SU-DHL-6 (cell line): Measurements from ENCODE around the gene NCAPD3.

Experiments used
- H2AFZ ChIP-seq: fragments of 200-600 bp; sonication (generic); 2 replicates; pipeline ENCODE4 v1.6.1; 2014; ENCODE audit warnings: low read depth, mild to moderate bottlenecking, moderate library complexity, mixed read lengths, antibody characterized with exemption, low read length; ENCODE audit not compliant: severe bottlenecking
- H3F3A ChIP-seq: fragments of 200-600 bp; shearing (Covaris generic); 2 replicates; pipeline ENCODE4 v1.6.0; 2016; ENCODE audit warnings: antibody characterized with exemption, mild to moderate bottlenecking; ENCODE audit not compliant: insufficient read depth
- H3K27ac ChIP-seq: fragments of 200-600 bp; sonication (generic); 2 replicates; pipeline ENCODE4 v1.5.1; 2016; ENCODE audit warnings: low read depth, mild to moderate bottlenecking, low read length, moderate library complexity, mixed read lengths
- H3K27me3 ChIP-seq: fragments of 200-600 bp; sonication (generic), shearing (Covaris generic); 2 replicates; pipeline ENCODE4 v1.6.0; 2014; ENCODE audit warnings: mild to moderate bottlenecking, low read length
- H3K36me3 ChIP-seq: fragments of 200-600 bp; sonication (generic); 2 replicates; pipeline ENCODE4 v1.6.1; 2014; ENCODE audit warnings: mild to moderate bottlenecking, low read length, mixed read lengths
- H3K4me2 ChIP-seq: fragments of 300-600, 200-600 bp; shearing (Covaris generic), sonication (generic); 2 replicates; pipeline ENCODE4 v1.6.0; 2014; ENCODE audit warnings: low read length, low read depth, mild to moderate bottlenecking; ENCODE audit not compliant: poor library complexity, severe bottlenecking
- H3K4me3 ChIP-seq: fragments of 200-600 bp; sonication (generic); 2 replicates; pipeline ENCODE4 v1.5.1; 2014; ENCODE audit warnings: antibody characterized with exemption, low read length, mild to moderate bottlenecking, mixed read lengths; ENCODE audit not compliant: insufficient read depth, poor library complexity, severe bottlenecking
- H3K79me2 ChIP-seq: fragments of 200-600 bp; sonication (generic); 2 replicates; pipeline ENCODE4 v1.6.1; 2014; ENCODE audit warnings: mild to moderate bottlenecking, low read length, moderate library complexity; ENCODE audit not compliant: insufficient read depth
- H3K9ac ChIP-seq: fragments of 200-600 bp; sonication (generic); 2 replicates; pipeline ENCODE4 v1.7.0; 2014; ENCODE audit warnings: mild to moderate bottlenecking, low read length
- H3K9me2 ChIP-seq: fragments of 200-600 bp; sonication (generic); replicated peaks from 2 replicates; pipeline ENCODE4 v1.6.1; 2014; ENCODE audit warnings: low read length; ENCODE audit not compliant: insufficient read depth
- H3K9me3 ChIP-seq: fragments of 200-600 bp; sonication (generic); 2 replicates; pipeline ENCODE4 v1.6.1; 2014; ENCODE audit warnings: low read length, mixed read lengths; ENCODE audit not compliant: insufficient read depth
- H4K20me1 ChIP-seq: fragments of 200-600 bp; sonication (generic); 2 replicates; pipeline ENCODE4 v1.6.1; 2014; ENCODE audit warnings: low read depth, mild to moderate bottlenecking, antibody characterized with exemption, low read length, moderate library complexity, mixed read lengths
- EZH2phosphoT487 ChIP-seq: fragments of 200-600 bp; sonication (generic), shearing (Covaris generic); conservative IDR thresholded peaks from 2 replicates; pipeline ENCODE4 v1.6.1; 2018; ENCODE audit warnings: mild to moderate bottlenecking, antibody characterized with exemption, low read length, moderate library complexity, mixed read lengths
- TF ChIP-seq, protein P1 (sequence below): fragments of 200-600 bp; sonication (generic); IDR thresholded peaks from one replicate; pipeline ENCODE4 v1.5.1; 2017; ENCODE audit warnings: antibody characterized with exemption, mild to moderate bottlenecking, low read length, moderate library complexity; ENCODE audit not compliant: insufficient read depth, poor library complexity, severe bottlenecking

The NCAPD3 gene

DNA sequence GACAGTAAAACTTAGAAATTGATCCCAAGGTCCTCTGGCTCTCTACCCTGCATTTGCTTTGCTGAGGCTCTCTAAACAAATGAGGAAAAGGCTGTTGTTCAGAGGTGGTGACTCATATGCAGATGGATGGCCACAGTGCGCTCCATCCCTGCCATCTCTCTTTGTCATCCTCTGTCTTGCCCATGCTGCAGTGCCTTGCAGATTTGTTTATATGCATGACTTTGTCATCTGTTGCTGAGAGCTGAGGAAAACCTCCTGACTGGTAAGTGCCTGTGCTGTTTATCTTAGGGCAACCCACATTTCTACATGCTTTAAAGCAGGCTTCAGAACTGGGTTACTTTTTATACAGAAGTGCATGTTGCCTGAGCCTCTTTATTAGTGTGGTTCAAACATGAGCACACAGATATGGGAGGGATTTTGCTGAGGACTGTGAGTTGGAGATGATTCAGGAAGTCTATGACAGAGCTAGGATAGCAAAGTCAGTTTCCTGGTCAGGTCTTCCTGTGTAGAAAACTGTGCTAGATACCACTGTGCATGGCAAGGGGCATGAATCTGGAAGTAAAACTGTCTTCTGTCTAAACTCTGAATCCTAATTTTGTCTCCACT is 97.4 kb downstream of the NCAPD3 start:
- Histone ChIP-seq H3K27ac (no peak overlapping the region), H3K36me3 (no peaks in the 10 kb centered on the region), H3F3A (no peaks in the 10 kb centered on the region), H3K9me3 (no peaks in the 10 kb centered on the region), H3K9ac (no peak overlapping the region), H3K79me2 (no peaks in the 10 kb centered on the region), H3K4me2 (no peak overlapping the region), H3K27me3 (no peaks in the 10 kb centered on the region), H2AFZ (no peak overlapping the region), H3K9me2 (no peaks in the 10 kb centered on the region), H3K4me3 (no peak overlapping the region), H4K20me1 (no peaks in the 10 kb centered on the region)
- TF ChIP-seq EZH2phosphoT487, result no peak
- TF ChIP-seq, protein P1, sequence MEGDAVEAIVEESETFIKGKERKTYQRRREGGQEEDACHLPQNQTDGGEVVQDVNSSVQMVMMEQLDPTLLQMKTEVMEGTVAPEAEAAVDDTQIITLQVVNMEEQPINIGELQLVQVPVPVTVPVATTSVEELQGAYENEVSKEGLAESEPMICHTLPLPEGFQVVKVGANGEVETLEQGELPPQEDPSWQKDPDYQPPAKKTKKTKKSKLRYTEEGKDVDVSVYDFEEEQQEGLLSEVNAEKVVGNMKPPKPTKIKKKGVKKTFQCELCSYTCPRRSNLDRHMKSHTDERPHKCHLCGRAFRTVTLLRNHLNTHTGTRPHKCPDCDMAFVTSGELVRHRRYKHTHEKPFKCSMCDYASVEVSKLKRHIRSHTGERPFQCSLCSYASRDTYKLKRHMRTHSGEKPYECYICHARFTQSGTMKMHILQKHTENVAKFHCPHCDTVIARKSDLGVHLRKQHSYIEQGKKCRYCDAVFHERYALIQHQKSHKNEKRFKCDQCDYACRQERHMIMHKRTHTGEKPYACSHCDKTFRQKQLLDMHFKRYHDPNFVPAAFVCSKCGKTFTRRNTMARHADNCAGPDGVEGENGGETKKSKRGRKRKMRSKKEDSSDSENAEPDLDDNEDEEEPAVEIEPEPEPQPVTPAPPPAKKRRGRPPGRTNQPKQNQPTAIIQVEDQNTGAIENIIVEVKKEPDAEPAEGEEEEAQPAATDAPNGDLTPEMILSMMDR, result no peak

- Histone ChIP-seq H3K9ac (no peak overlapping the region), H3K36me3 (no peaks in the 10 kb centered on the region), H3K4me3 (no peak overlapping the region), H2AFZ (no peak overlapping the region), H3K79me2 (no peaks in the 10 kb centered on the region), H3F3A (no peaks in the 10 kb centered on the region), H3K9me3 (no peaks in the 10 kb centered on the region), H3K4me2 (no peak overlapping the region), H4K20me1 (no peaks in the 10 kb centered on the region), H3K27ac (no peak overlapping the region), H3K27me3 (no peaks in the 10 kb centered on the region), H3K9me2 (no peaks in the 10 kb centered on the region)
- TF ChIP-seq, protein P1, result no peak
- TF ChIP-seq EZH2phosphoT487, result no peak
Measured at GRCh38 chr11:134125507-134125906, 98.3 kb downstream of the NCAPD3 start.

GRCh38 chr11:134124660-134125451 is 98.9 kb downstream of the NCAPD3 start:
- Histone ChIP-seq H3K36me3 (no peaks in the 10 kb centered on the region), H3K27me3 (no peaks in the 10 kb centered on the region), H2AFZ (no peak overlapping the region), H3K9me2 (no peaks in the 10 kb centered on the region), H4K20me1 (no peaks in the 10 kb centered on the region), H3K4me3 (no peak overlapping the region), H3K9ac (no peak overlapping the region), H3K4me2 (no peak overlapping the region), H3K79me2 (no peaks in the 10 kb centered on the region), H3F3A (no peaks in the 10 kb centered on the region), H3K9me3 (no peaks in the 10 kb centered on the region), H3K27ac (no peak overlapping the region)
- TF ChIP-seq EZH2phosphoT487, result no peak

DNA sequence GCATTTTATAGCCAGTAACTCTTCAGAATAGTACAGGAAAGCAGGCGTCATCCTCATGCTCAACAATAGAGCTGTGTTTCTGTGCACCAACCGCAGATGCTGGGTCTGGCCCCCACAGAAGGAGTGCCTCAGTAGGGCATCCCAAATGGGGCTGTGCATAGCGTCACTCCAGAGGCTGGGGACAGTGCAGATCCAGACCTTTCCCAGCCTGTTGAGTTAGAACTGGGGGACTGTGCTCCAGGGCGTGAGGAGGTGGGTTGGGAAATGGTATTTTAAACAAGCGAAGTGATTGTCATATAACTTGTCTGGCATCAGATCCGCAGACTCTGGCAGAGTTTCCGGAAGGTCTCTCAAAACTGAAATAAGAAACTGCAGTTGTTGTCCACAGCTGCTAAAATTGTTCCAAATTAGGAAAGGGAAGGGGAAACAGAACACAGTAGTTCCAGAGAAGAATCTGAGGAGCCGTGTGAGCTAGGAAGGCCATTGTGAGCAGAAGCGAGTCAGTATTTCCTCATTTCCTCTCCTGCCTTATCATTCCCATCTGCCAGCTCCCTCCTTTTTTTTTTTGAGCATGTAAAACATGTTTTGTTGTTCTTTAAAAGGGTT is 102.7 kb downstream of the NCAPD3 start:
- Histone ChIP-seq H3K9me3 (no peaks in the 10 kb centered on the region), H3F3A (no peaks in the 10 kb centered on the region), H2AFZ (no peak overlapping the region), H3K27ac (no peak overlapping the region), H3K79me2 (no peaks in the 10 kb centered on the region), H3K27me3 (no peaks in the 10 kb centered on the region), H3K9me2 (no peaks in the 10 kb centered on the region), H4K20me1 (no peaks in the 10 kb centered on the region), H3K4me3 (no peak overlapping the region), H3K9ac (no peak overlapping the region), H3K36me3 (no peaks in the 10 kb centered on the region), H3K4me2 (no peak overlapping the region)
- no peak for TF ChIP-seq EZH2phosphoT487
- TF ChIP-seq, protein P1, result no peak
